M059J (cell line): ENCODE results near the gene GRIK1. TPM values are rescaled to one million over a fixed set of nuclear protein-coding genes. Genes with fewer than 3 reads are reported as not detected.

Source experiments
- total RNA-seq: library from RNA; depleted of rRNA; stranded (reverse); fragments of >200 nt; shearing (Covaris generic); gene quantifications from 2 replicates; pipeline ENCODE4 v1.2.3, GENCODE V29; 2014; rRNA removed

The GRIK1 gene
- total RNA-seq, 1 experiment from 2014 or later, result not detected

Other genes with a start within 250 kb of the GRIK1 start
- not detected in 2 replicates for gene CLDN17, start 226.8 kb upstream of the GRIK1 start, total RNA-seq